Liver (tissue), 9 donors: ENCODE measurements around the gene PARP14. TPM values are rescaled to one million over a fixed set of nuclear protein-coding genes. Genes with fewer than 3 reads are reported as not detected.

ENCODE experiments used
- DNase-seq: peaks from one replicate; pipeline ENCODE4 v3.0.0-alpha.2; 2017; ENCODE audit warnings: low spot score
- H3K27ac ChIP-seq, 2 donors: one replicate each; pipeline ENCODE4 v1.7.0; 2013; ENCODE audit warnings: inconsistent platforms in 2 of 2, low read length in 2 of 2, control low read depth in 1 of 2, low read depth in 1 of 2, mild to moderate bottlenecking in 1 of 2
- H3K27me3 ChIP-seq, 4 donors: one replicate each; pipeline versions ENCODE4 v1.6.1 to v1.7.0; 2013; ENCODE audit warnings: low read length in 3 of 4, inconsistent platforms in 1 of 4, mild to moderate bottlenecking in 1 of 4, moderate library complexity in 1 of 4; ENCODE audit not compliant: control insufficient read depth in 4 of 4, insufficient read depth in 4 of 4
- H3K36me3 ChIP-seq, 4 donors: one replicate each; pipeline versions ENCODE4 v1.6.1 to v1.7.0; 2013; ENCODE audit warnings: low read length in 3 of 4, mild to moderate bottlenecking in 3 of 4, low read depth in 1 of 4, moderate library complexity in 1 of 4; ENCODE audit not compliant: control insufficient read depth in 4 of 4, insufficient read depth in 3 of 4
- H3K4me1 ChIP-seq, 4 donors: one replicate each; pipeline versions ENCODE4 v1.6.1 to v1.7.0; 2013; ENCODE audit warnings: low read length in 3 of 4, mild to moderate bottlenecking in 3 of 4, moderate library complexity in 1 of 4; ENCODE audit not compliant: control insufficient read depth in 4 of 4, insufficient read depth in 4 of 4
- H3K4me3 ChIP-seq, 3 donors: one replicate each; pipeline versions ENCODE4 v1.6.1 to v1.7.0; 2013; ENCODE audit warnings: low read length in 3 of 3, control low read depth in 1 of 3, low read depth in 1 of 3, mild to moderate bottlenecking in 1 of 3
- H3K9ac ChIP-seq, 2 donors: one replicate each; pipeline ENCODE4 v1.7.0; 2013; ENCODE audit warnings: low read length in 2 of 2, mild to moderate bottlenecking in 2 of 2, moderate library complexity in 2 of 2, control low read depth in 1 of 2, low read depth in 1 of 2
- H3K9me3 ChIP-seq, 4 donors: one replicate each; pipeline versions ENCODE4 v1.6.1 to v1.7.0; 2013; ENCODE audit warnings: low read length in 3 of 4; ENCODE audit not compliant: control insufficient read depth in 4 of 4
- FOXA1 ChIP-seq: IDR thresholded peaks from 2 replicates; pipeline ENCODE4 v1.6.1; 2016; ENCODE audit warnings: antibody characterized with exemption
- HNF4A ChIP-seq, 2 donors: conservative IDR thresholded peaks; 2 replicates each; pipeline ENCODE4 v1.6.1; 2016; ENCODE audit warnings: antibody characterized with exemption in 2 of 2, mild to moderate bottlenecking in 2 of 2
- HNF4G ChIP-seq: IDR thresholded peaks from 2 replicates; pipeline ENCODE4 v1.6.1; 2016; ENCODE audit warnings: antibody characterized with exemption
- YY1 ChIP-seq: IDR thresholded peaks from 2 replicates; pipeline ENCODE4 v1.6.1; 2016; ENCODE audit warnings: antibody characterized with exemption, mild to moderate bottlenecking
- WGBS: extraction: QIAGEN DNeasy Blood & Tissue Kit; methylation state at CpG from one replicate; pipeline ENCODE4 v1.1.7; 2013; 5-methylcytosine and 5-hydroxymethylcytosine counted together
- polyA plus RNA-seq, 2 donors: library from polyadenylated mRNA; stranded (reverse) in 1 of 2; unstranded in 1 of 2; fragments of 200-250 nt in 1 of 2; fragments of >200 nt in 1 of 2; fragmentation: Nextera tagmentation in 1 of 2; extraction: Ambion mirVana in 1 of 2; gene quantifications; one replicate each; pipeline versions ENCODE4 v1.2.1 to v1.2.3, GENCODE V29; 2013 to 2015
- total RNA-seq, 2 donors: library from RNA; depleted of rRNA; stranded (reverse); fragments of >200 nt; gene quantifications; one replicate each; pipeline ENCODE4 v1.2.3, GENCODE V29; 2014
- TF ChIP-seq, protein P1 (sequence below): IDR thresholded peaks from 2 replicates; pipeline ENCODE4 v1.6.1; 2016; ENCODE audit warnings: antibody characterized with exemption, mild to moderate bottlenecking
- TF ChIP-seq, protein P2 (sequence below): IDR thresholded peaks from 2 replicates; pipeline ENCODE4 v1.6.1; 2016; ENCODE audit warnings: antibody characterized with exemption
- TF ChIP-seq, protein P3 (sequence below): IDR thresholded peaks from 2 replicates; pipeline ENCODE4 v1.6.1; 2016; ENCODE audit warnings: antibody characterized with exemption
- donor health status: healthy.
- donor health status: healthy.
- donor health status: healthy.
- donor health status: healthy.
- donor health status: healthy.

PARP14 gene
- total and polyA plus RNA-seq, 4 donors = 13.1 to 79.7 (median 23.4) TPM

DNA sequence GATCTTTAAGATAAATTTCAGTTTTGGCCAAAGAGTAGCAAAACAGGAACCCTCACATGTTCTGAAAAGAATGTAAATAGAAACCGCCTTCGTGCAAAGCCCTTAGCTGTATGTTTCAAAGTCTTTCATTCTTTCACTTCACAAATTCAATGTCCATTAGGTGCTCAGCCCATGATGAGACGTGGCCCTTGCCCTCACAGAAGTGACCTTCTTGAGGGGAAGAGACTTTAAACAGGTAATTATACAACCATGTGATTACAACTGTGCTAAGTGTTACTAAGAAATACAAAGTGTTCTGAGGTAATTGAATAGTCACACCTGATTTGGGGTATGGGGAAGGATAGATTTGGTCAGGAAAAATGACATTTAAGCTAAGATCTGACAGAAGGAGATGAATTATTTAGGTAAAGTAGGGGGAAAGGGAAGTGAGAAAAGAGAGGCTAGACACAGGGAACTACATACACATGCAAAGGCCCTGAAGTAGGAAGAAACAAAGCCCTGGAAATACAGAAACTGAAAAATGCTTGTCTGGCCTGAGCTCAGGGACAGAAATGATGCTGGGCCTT is 93.4 kb downstream of the PARP14 start:
- no peak for DNase-seq
- Histone ChIP-seq H3K4me1 (no peaks in the 10 kb centered on the region), H3K27ac (no peak overlapping the region), H3K9me3 (no peaks in the 10 kb centered on the region), H3K36me3 (no peaks in the 10 kb centered on the region), H3K4me3 (no peak overlapping the region), H3K9ac (no peak overlapping the region), H3K27me3 (no peaks in the 10 kb centered on the region)
- WGBS = 88% methylated on average over 3 of the region's 3 CpGs
- TF ChIP-seq, protein P1, sequence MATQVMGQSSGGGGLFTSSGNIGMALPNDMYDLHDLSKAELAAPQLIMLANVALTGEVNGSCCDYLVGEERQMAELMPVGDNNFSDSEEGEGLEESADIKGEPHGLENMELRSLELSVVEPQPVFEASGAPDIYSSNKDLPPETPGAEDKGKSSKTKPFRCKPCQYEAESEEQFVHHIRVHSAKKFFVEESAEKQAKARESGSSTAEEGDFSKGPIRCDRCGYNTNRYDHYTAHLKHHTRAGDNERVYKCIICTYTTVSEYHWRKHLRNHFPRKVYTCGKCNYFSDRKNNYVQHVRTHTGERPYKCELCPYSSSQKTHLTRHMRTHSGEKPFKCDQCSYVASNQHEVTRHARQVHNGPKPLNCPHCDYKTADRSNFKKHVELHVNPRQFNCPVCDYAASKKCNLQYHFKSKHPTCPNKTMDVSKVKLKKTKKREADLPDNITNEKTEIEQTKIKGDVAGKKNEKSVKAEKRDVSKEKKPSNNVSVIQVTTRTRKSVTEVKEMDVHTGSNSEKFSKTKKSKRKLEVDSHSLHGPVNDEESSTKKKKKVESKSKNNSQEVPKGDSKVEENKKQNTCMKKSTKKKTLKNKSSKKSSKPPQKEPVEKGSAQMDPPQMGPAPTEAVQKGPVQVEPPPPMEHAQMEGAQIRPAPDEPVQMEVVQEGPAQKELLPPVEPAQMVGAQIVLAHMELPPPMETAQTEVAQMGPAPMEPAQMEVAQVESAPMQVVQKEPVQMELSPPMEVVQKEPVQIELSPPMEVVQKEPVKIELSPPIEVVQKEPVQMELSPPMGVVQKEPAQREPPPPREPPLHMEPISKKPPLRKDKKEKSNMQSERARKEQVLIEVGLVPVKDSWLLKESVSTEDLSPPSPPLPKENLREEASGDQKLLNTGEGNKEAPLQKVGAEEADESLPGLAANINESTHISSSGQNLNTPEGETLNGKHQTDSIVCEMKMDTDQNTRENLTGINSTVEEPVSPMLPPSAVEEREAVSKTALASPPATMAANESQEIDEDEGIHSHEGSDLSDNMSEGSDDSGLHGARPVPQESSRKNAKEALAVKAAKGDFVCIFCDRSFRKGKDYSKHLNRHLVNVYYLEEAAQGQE = no peak

DNA sequence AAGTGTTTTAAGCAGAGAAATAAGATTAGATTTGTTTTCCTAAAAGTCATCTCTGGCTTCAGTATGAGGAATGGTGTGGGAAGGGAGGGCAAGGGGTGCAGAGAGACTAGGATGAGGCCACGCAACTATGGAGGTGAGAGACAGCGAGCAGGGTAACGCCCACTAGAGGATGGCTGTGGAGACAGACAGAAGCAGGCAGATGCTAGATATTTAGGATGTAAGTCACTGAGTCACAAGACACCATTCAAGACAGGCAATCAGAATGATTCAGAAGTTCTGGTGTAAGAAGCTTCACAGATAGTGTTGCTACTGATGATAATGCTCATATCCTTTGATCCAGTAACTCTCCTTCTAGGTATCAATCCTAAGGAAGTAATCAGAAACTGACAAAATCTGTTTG is 93.9 kb downstream of the PARP14 start:
- Histone ChIP-seq H3K27ac (no peak overlapping the region), H3K27me3 (no peaks in the 10 kb centered on the region), H3K4me1 (no peaks in the 10 kb centered on the region), H3K9ac (no peak overlapping the region), H3K9me3 (no peaks in the 10 kb centered on the region), H3K4me3 (no peak overlapping the region), H3K36me3 (no peaks in the 10 kb centered on the region)
- DNase-seq = no peak
- TF ChIP-seq, protein P2, sequence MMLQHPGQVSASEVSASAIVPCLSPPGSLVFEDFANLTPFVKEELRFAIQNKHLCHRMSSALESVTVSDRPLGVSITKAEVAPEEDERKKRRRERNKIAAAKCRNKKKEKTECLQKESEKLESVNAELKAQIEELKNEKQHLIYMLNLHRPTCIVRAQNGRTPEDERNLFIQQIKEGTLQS = no peak
- TF ChIP-seq HNF4G = no peak
- TF ChIP-seq, protein P1 = no peak
- WGBS = 99% methylated on average over 3 of the region's 3 CpGs

DNA sequence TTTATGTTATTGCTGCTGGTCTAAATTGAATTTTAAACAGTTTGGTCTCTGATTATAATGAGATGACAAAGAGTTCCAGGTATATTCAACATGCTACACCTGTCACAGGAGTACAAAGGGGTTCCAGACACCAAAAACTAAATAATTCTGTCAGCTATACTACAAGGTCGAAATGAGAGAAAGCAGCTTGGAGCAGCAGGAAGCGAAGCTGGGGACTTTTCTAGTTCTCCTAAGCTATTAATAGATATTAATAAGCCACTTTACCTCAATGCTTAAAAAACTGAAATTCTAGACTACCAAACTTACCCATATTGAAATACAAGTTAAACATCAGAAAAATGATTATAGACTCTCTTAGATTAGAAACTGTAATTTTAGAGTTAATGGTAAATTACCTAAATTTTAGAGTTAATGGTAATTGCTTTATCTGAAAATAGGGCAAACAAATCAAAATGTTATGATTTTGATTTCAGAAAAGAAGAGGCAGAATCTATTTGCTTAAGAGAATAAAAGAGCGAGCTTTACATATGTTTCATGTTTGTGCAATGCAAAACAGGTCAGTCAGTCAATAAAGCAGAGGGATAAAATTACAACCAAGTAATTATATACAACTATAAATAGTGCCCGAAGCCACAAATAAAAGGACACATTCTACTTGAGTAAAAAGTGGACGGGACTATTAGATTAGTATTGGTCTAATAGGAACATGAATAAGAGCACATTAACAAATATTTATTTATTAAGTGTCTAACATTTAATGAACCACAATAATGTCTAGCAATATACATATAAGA is 96.2 kb downstream of the PARP14 start:
- Histone ChIP-seq H3K36me3 (no peaks in the 10 kb centered on the region), H3K4me1 (no peaks in the 10 kb centered on the region), H3K9ac (no peak overlapping the region), H3K27me3 (no peaks in the 10 kb centered on the region), H3K27ac (no peak overlapping the region), H3K4me3 (no peak overlapping the region), H3K9me3 (no peaks in the 10 kb centered on the region)
- TF ChIP-seq, protein P3, sequence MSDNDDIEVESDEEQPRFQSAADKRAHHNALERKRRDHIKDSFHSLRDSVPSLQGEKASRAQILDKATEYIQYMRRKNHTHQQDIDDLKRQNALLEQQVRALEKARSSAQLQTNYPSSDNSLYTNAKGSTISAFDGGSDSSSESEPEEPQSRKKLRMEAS = no peak
- no peak for TF ChIP-seq HNF4A (conservative IDR thresholded peaks at IDR 0.05)
- no peak for TF ChIP-seq YY1
- TF ChIP-seq FOXA1 = no peak
- WGBS = 85% methylated on average over 5 of the region's 5 CpGs
- DNase-seq = no peak
